GM21367 (cell line): ENCODE data around the gene ADARB1.

Experiments
- ATAC-seq: cut with Tn5 transposase; IDR thresholded peaks from one replicate; pipeline ENCODE4 v1.9.1; 2021; ENCODE audit not compliant: unreplicated experiment

Gene ADARB1

DNA sequence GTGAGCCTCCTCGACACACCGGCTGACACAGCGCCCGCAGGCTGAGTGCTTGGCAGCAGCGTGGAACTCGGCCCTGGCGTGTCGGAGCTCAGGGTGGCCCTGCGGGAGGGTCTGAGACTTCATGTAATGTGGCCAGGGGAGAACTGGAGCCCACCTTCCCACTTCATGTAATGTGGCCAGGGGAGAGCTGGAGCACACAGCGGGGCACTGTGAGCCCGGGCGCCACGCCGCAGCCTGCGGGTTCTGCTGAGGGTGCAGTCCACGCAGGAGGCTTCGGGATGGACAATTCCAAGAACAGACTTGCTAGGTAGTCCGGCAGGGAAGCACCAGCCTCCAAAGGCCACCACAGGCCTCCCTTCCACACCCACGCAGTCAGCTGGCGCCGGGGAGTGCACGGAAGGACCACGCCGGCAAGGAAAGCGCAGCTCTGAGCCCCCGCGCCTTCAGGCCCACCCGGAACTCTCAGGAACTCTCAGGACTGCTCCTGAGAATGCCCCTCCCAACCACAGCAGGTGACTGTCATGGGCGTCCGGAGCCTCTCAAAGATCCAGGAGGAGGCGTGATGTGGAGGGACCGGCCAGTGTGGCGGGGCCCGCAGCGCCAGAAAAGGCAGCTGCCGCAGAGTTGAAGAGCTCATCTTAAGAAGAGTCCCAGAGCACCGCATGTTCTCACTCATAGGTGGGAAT, 19.3 kb upstream of the ADARB1 start:
- no peak for ATAC-seq

DNA sequence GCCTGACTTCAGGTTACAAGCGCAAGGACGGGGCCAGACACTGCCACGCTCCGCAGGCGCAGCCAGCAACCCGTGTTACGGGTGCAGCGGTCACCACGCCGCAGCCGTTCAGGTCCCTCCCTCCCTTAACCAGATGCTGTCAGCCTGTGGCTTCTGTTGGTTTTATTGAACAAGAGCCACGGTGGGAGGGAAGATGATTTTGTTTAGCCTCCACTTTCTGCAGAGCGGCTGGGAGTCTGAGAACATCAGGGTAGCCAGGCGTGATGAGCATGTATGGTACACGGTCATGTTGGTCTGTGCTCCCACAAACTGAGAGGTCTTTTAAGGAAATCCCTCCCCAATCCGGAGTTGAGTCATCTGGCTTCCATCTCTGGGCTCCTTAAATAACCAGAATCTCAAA, 18.5 kb upstream of the ADARB1 start:
- no peak for ATAC-seq

DNA sequence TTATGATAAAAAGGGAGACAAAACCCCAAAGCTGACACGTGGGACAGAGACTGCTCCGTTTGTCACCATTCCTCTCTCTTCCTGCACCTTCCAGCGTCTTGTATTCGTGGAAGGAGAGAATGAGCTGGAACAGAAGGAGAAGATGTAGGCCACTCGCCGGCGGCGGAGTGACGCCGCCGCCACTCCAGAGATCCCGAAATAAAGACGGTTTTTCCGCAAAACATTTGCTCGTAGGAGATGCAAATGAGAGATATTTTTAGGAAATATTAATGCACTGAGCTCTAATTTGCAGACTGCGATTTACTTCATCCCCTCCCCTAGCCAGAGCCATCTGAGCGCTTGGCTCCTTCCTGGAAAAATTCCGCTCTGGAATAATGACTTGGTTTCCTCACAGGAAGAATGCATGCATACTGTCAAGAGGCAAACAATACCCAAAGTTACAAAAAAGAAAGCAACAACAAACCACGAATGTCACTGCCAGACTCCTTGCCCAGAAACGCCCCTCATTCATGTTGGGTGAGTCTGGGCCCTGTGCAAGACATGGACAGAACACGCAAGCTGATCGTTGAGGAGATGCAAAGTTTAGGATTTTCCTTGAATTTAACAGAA, 18.0 kb upstream of the ADARB1 start:
- ATAC-seq: no peak

GRCh38 chr21:45056917-45057560, 17.3 kb upstream of the ADARB1 start:
- ATAC-seq: no peak

DNA sequence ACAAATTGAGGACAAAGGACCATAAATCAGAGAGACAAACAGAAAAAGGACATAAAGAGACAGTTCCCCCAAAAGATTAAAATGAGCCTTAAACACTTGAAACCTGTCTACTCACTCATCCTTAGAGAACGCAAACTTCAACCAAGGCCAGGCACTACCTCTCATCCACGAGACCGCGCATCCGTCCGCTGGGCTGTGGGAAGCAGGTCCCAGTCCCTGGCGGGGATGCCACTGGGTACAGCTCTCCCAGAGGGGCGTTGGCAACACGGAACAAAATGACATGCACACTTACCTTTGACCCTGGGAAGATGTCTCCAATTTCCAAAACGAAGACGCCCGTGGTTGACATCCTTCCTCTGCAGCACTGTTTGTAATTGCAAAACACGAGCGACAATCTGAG, 16.5 kb upstream of the ADARB1 start:
- no peak for ATAC-seq

GRCh38 chr21:45059121-45059520, 15.3 kb upstream of the ADARB1 start:
- ATAC-seq: no peak

GRCh38 chr21:45060089-45060488, 14.3 kb upstream of the ADARB1 start:
- no peak for ATAC-seq

GRCh38 chr21:45060675-45061311, 13.6 kb upstream of the ADARB1 start:
- ATAC-seq: no peak

GRCh38 chr21:45064091-45064490, 10.3 kb upstream of the ADARB1 start:
- ATAC-seq: no peak

- no peak for ATAC-seq
Measured at GRCh38 chr21:45064618-45065399, 9.6 kb upstream of the ADARB1 start.

GRCh38 chr21:45067462-45068285, 6.7 kb upstream of the ADARB1 start:
- no peak for ATAC-seq

DNA sequence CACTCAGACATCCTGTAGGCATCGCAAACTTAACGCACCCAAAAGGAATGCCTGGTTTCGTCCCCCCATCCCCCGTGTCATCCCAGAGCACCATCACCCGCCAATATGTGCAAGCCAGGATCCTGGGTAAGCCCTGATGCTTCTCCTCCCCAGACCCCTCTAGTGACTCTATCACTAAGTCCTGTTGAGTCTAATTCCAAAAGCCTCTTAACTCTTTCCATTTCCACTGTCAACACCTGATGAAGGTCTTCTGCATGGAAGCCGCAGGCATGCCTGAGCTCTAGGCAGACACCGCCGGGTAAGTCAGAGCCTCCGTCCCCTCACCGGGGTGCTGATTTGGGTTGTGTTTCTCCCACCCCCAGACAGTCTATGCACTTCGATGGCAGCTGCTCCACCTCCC, 5.3 kb upstream of the ADARB1 start:
- ATAC-seq: no peak

DNA sequence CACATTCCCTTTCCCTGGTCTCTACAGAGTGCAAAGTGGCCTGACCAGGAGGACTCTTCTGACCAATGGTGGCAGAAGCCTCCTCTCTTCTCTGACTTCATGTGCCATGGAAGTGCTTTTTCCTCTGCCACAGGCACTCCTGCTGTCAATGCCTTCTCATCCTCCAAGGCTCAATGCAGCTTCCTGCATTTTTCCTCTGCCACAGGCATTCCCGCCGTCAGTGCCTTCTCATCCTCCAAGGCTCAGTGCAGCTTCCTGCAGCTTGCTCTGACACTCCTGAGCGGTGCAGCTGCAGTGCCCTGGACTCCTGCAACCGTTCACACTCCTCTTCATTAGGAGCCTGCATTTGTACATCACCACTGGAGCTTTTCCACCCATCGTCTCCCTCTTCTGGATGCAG, 4.7 kb upstream of the ADARB1 start:
- ATAC-seq: no peak

DNA sequence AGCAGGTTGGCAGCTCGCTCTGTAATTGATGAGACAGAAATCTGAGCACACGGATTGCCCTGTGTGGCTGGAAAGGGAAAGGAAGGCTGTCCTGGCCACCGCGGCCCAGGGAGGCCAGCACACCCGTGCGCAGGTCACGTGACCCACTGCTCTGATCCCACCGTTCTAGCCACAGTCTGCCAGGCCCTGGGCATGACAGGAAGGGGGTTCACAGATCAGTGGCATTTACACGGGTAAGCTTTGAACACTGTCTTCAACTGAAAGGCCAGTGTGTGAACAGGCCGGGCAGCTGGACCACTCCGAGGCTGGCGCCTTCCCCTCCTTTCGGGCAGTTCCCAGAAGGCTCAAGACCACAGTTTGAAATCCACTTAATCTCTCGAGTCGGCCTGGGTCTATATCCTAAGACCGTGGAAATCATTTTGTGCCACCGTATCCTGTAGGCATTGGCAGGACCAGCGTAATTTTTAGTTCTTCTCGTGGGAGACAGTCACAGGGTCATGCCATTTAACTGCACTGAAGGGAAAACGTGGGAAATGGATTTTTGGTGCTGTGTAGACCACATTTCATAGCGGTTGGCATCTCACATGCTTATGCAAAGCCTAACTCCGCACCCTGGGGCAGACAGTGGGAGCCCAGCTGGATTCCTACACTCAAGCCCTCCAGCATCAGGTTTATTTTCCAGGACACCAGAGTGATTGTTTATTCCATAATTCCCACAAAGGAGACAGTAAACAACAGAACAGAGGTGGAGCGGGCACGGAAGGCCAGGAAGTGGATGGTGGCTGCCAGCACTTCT, 3.1 kb upstream of the ADARB1 start:
- ATAC-seq: no peak

GRCh38 chr21:45071874-45072737, 2.3 kb upstream of the ADARB1 start:
- ATAC-seq: no peak

GRCh38 chr21:45072738-45073300, 1.6 kb upstream of the ADARB1 start:
- no peak for ATAC-seq

DNA sequence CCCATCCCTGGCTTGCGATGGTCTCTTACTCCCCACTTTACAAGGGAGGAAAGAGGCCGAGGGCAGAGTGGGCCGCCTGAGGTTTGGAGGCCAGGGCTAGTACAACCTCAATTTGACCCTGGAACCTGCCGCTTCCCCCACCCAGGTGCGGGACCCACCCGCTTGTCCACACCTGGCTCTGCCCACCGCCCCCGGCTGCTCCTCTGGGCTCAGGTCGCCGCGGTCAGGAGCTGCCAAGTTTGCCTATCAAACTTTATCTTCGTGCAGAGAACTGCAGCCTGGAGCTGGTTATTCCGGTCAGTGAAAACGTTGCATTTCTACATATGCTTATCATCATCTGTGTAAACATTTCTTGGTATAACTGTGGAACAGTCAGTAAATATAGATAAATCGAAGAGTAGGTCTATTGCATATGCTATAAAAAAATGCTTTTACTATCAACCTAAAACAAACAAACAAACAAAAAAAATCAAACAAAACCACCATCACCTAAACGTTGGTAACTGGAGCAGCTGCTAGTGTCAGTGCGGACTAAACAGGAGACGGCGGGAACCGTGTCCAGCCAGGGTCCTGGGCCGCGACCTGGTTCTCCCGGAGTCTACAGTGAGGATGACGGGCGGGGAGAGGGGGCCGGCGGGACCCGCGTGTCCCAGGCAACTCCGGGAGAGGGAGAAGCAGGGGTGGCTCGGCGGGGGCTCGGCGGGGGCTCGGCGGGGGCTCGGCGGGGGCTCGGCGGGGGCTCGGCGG, 906 bp upstream of the ADARB1 start:
- ATAC-seq: no peak
